Cardiac muscle cell (in vitro differentiated cells and primary cell): ENCODE measurements around the gene CRYBG2. TPM values are rescaled to one million over a fixed set of nuclear protein-coding genes. Genes with fewer than 3 reads are reported as not detected.

Experiments
- DNase-seq, 2 donors: peaks; one replicate each; pipeline versions ENCODE4 v3.0.0 to v3.0.0-alpha.2; 2010 to 2017; ENCODE audit warnings: low read depth in 1 of 2, low spot score in 1 of 2
- H3K27ac ChIP-seq: fragments of 200-600 bp; sonication (generic); 2 replicates; pipeline ENCODE4 v1.5.1; 2016
- H3K27me3 ChIP-seq: fragments of 200-600 bp; sonication (generic); 2 replicates; pipeline ENCODE4 v1.6.0; 2016; ENCODE audit warnings: control low read depth
- H3K36me3 ChIP-seq: fragments of 200-600 bp; sonication (generic); 2 replicates; pipeline ENCODE4 v1.5.1; 2016; ENCODE audit warnings: control low read depth
- H3K4me1 ChIP-seq: fragments of 200-600 bp; sonication (generic); 2 replicates; pipeline ENCODE4 v1.8.1; 2017; ENCODE audit warnings: low read depth, mild to moderate bottlenecking, mixed run types
- H3K4me3 ChIP-seq: fragments of 200-600 bp; sonication (generic); 2 replicates; pipeline ENCODE4 v1.5.1; 2016; ENCODE audit warnings: mild to moderate bottlenecking
- H3K9me3 ChIP-seq: fragments of 200-600 bp; sonication (generic); 2 replicates; pipeline ENCODE4 v1.5.1; 2017; ENCODE audit warnings: low read depth, mild to moderate bottlenecking, control low read depth
- polyA plus RNA-seq: library from polyadenylated mRNA; unstranded; fragments of >200 nt; fragmentation: Nextera tagmentation; extraction: Ambion mirVana; gene quantifications from 2 replicates; pipeline ENCODE4 v1.2.1, GENCODE V29; 2016
- total RNA-seq: library from RNA; depleted of rRNA; stranded (reverse); fragments of >200 nt; gene quantifications from 2 replicates; pipeline ENCODE4 v1.2.3, GENCODE V29; 2016
- TF ChIP-seq, protein P1 (sequence below): IDR thresholded peaks from 2 replicates; pipeline ENCODE4 v1.5.1; 2012; ENCODE audit warnings: low read depth, mild to moderate bottlenecking, low read length

Gene CRYBG2
- total and polyA plus RNA-seq, 2 experiments from 2014 or later: 0.06 to 1.7 TPM

DNA sequence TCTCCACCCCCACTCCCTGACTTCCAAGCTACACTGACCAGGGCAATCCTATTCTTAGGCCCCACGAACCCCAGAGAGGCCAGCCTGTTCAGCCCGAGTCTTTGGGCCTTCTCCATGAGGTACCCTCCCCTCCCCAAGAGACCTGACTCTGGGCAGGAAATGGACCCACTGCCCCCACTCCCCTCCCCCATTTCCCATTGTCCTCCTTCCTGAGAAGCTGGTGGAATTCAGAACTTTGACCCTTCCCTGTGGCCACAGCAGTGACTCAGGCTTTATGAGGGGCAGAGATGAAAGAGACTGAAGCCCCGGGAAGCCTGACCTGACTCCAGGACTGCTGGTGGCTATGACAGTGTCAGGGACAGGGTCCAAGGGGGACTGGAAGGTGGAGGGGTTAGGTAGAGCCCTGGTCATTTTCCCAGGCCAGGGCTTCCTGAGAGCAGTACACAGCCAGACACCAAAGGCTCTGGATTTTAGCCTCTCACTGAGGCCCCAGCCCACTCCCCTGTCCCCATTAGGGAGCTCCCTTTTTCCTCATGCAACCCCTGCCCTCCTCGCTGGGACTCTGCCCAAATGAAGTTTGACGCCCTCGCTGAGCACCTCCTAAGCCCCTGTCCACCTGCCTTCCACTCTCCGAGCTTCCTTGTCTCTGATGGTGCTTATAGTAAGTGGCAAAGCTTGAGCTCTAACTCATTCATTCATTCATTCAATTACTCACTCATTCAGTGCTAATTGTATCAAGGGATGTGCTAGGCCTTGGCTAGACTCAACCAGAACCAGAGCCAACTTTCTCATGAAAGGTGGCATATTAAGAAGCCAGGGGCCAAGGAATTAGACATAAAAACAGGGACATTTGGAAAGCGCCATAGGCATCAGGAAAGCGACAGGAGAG, 3.0 kb downstream of the CRYBG2 start:
- no peak overlapping the region for H3K27ac ChIP-seq
- DNase-seq: peak in 1 of 2 donors; percentile 30
- no peak overlapping the region for H3K4me3 ChIP-seq

DNA sequence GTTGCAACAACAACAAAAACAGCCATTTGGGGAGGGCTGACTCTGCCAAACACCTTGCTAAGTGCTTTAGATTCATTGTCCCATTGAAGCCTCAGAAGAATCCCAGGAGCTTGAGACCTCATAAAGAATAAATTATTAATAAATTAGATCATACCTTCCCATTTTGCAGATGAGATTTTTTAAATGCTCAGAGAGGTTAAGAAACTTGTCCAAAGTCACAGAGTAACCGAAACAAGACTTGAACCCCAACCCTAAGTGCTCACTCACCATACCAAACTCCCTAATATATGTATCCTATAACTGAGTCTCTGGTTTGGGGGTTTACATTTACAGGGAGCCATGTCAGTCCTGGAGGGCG, 3.6 kb downstream of the CRYBG2 start:
- TF ChIP-seq, protein P1, sequence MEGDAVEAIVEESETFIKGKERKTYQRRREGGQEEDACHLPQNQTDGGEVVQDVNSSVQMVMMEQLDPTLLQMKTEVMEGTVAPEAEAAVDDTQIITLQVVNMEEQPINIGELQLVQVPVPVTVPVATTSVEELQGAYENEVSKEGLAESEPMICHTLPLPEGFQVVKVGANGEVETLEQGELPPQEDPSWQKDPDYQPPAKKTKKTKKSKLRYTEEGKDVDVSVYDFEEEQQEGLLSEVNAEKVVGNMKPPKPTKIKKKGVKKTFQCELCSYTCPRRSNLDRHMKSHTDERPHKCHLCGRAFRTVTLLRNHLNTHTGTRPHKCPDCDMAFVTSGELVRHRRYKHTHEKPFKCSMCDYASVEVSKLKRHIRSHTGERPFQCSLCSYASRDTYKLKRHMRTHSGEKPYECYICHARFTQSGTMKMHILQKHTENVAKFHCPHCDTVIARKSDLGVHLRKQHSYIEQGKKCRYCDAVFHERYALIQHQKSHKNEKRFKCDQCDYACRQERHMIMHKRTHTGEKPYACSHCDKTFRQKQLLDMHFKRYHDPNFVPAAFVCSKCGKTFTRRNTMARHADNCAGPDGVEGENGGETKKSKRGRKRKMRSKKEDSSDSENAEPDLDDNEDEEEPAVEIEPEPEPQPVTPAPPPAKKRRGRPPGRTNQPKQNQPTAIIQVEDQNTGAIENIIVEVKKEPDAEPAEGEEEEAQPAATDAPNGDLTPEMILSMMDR: no peak
- H3K4me3 ChIP-seq: no peak overlapping the region
- no peak for DNase-seq
- no peaks in the 10 kb centered on the region for H3K36me3 ChIP-seq
- no peak overlapping the region for H3K27ac ChIP-seq
- no peaks in the 10 kb centered on the region for H3K27me3 ChIP-seq
- no peaks in the 10 kb centered on the region for H3K9me3 ChIP-seq
- peaks cover 10% of the 10 kb centered on the region for H3K4me1 ChIP-seq

More for the DNA sequence above, 3.0 kb downstream of the CRYBG2 start:
- Histone ChIP-seq H3K27me3 (no peaks in the 10 kb centered on the region), H3K9me3 (no peaks in the 10 kb centered on the region), H3K4me1 (peaks cover 10% of the 10 kb centered on the region), H3K36me3 (no peaks in the 10 kb centered on the region)
- TF ChIP-seq, protein P1: no peak

DNA sequence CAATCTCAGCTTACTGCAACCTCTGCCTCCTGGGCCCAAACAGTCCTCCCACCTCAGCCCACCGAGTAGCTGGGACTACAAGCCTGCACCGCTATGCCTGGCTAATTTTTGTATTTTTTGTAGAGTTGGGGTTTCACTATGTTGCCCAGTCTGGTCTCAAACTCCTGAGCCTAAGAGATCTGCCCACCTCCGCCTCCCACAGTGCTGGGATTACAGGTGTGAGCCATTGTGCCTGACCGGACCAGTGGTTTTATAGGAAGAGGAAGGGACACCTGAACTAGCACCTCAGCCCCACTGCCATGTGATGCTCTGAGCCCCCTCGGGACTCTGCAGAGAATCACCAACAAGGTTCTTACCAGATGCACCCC, 4.1 kb downstream of the CRYBG2 start:
- no peak overlapping the region for H3K27ac ChIP-seq
- no peaks in the 10 kb centered on the region for H3K27me3 ChIP-seq
- TF ChIP-seq, protein P1: no peak
- H3K9me3 ChIP-seq: no peaks in the 10 kb centered on the region
- no peak for DNase-seq
- no peak overlapping the region for H3K4me3 ChIP-seq
- peaks cover 10% of the 10 kb centered on the region for H3K4me1 ChIP-seq
- H3K36me3 ChIP-seq: no peaks in the 10 kb centered on the region

DNA sequence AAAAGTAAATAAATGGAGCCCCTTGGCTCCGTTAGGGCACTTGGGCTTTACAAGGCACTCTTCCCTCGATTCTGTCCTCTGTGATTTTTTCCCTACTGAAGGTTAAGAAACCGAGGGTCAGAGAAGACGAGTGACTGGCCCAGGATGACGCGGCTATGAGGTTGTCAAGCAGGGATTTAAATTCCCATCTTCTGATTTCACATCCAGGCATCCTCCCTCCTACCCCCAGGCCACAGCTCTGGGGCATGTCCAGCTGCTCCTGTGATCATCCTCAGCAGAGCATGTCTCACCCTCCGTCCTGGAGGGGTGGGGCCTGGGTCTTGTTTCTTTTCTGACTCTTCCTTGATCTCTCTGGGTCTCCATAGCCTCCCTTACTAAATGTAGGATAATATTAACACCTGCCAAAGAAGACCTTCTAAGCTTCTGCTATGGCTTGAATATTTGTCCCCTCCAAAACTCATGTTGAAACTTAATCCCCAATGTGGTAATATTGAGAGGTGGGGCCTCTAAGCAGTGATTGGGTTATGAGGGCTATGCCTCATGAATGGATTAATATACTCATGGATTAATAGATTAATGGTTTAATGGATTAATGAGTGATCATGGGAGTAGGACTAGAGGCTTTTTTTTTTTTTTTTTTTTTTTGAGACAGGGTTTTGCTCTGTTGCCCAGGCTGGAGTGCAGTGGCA, 4.6 kb downstream of the CRYBG2 start:
- no peak overlapping the region for H3K4me3 ChIP-seq
- peaks cover 10% of the 10 kb centered on the region for H3K4me1 ChIP-seq
- H3K27me3 ChIP-seq: no peaks in the 10 kb centered on the region
- no peak overlapping the region for H3K27ac ChIP-seq
- no peaks in the 10 kb centered on the region for H3K36me3 ChIP-seq
- DNase-seq: no peak
- H3K9me3 ChIP-seq: no peaks in the 10 kb centered on the region
- TF ChIP-seq, protein P1: no peak

DNA sequence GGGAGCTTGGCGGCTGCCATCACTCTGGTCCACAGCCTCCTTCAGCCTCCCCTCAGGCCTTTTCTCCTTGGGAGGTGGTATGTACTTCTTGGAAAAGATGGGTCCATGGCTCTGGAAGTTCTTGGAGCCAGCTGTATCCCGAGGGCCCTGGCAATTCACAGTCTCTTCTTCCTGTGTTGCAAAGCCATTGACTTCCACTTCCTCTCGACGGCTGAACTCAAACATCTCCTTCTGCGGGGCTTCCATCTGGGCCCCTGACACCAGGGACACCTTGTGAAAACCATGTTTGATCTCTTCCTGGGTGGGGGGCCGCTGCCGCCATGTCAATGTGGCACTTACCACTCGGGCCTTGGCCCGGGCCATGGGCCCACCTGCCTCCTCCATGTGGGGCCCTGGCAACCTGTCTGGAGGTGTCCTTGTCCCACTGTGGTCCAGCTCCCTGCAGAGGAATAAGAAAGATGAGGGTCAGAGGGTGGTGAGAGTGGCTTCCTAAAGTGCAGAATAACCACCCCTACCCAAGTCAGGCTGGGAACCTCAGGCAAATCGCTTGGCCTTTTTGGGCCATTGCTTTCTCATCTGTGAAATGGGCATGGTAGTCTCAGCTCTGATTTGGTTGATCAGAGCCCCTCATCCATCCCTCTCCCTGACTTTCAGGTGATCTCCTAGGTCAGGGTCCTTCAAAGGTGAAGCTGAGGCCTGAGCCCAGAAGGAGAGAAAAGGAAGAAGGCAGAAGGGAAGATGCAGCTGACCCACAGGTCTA, 7.5 kb downstream of the CRYBG2 start:
- H3K36me3 ChIP-seq: no peaks in the 10 kb centered on the region

More for the DNA sequence above, 7.5 kb downstream of the CRYBG2 start:
- no peak overlapping the region for H3K4me3 ChIP-seq
- peaks cover 7% of the 10 kb centered on the region for H3K4me1 ChIP-seq
- no peaks in the 10 kb centered on the region for H3K27me3 ChIP-seq
- no peaks in the 10 kb centered on the region for H3K9me3 ChIP-seq
- TF ChIP-seq, protein P1: no peak
- H3K27ac ChIP-seq: no peak overlapping the region
- DNase-seq: no peak
